EH (cell line): ENCODE data around the gene NEK11.
"Not testable (repeated sequence)": the region's sequence is repeated elsewhere in the genome, so short reads cannot be mapped to it uniquely, and the experiment has no call there.

Experiments
- DNase-seq: peaks from one replicate; pipeline ENCODE4 v3.0.0-alpha.2; 2015; ENCODE audit warnings: low read depth

Gene NEK11

GRCh38 chr3:131042271-131042985 is 15.8 kb downstream of the NEK11 start:
- DNase-seq, result not testable (repeated sequence)

GRCh38 chr3:131047582-131047981 is 20.9 kb downstream of the NEK11 start:
- no peak for DNase-seq

GRCh38 chr3:131048030-131048429 is 21.4 kb downstream of the NEK11 start:
- no peak for DNase-seq

GRCh38 chr3:131050001-131050400 is 23.3 kb downstream of the NEK11 start:
- DNase-seq, result no peak

GRCh38 chr3:131053043-131053859 is 26.6 kb downstream of the NEK11 start:
- DNase-seq, result peak; percentile 24

- no peak for DNase-seq
These were observed 41.3 kb downstream of the NEK11 start for GRCh38 chr3:131067983-131068382.

- peak; percentile 71 for DNase-seq
These were observed 45.5 kb downstream of the NEK11 start for GRCh38 chr3:131072099-131072559.

GRCh38 chr3:131072845-131073244 is 46.2 kb downstream of the NEK11 start:
- DNase-seq, result peak; percentile 64

GRCh38 chr3:131075632-131076328 is 49.1 kb downstream of the NEK11 start:
- DNase-seq, result no peak

- DNase-seq, result no peak
These were observed 51.2 kb downstream of the NEK11 start for GRCh38 chr3:131077904-131078303.

- DNase-seq, result no peak
These were observed 52.4 kb downstream of the NEK11 start for GRCh38 chr3:131079086-131079485.

- no peak for DNase-seq
These were observed 54.5 kb downstream of the NEK11 start for GRCh38 chr3:131081224-131081623.

GRCh38 chr3:131082246-131082645 is 55.6 kb downstream of the NEK11 start:
- no peak for DNase-seq

GRCh38 chr3:131082871-131083863 is 56.5 kb downstream of the NEK11 start:
- DNase-seq, result peak; percentile 33

- DNase-seq, result peak; percentile 40
These were observed 65.1 kb downstream of the NEK11 start for GRCh38 chr3:131091768-131092167.

- DNase-seq, result peak; percentile 65
These were observed 81.2 kb downstream of the NEK11 start for GRCh38 chr3:131107637-131108433.

- DNase-seq, result peak; percentile 35
These were observed 82.5 kb downstream of the NEK11 start for GRCh38 chr3:131109156-131109555.

GRCh38 chr3:131110087-131110486 is 83.4 kb downstream of the NEK11 start:
- peak; percentile 87 for DNase-seq

- no peak for DNase-seq
These were observed 87.6 kb downstream of the NEK11 start for GRCh38 chr3:131114256-131114655.

GRCh38 chr3:131125684-131126083 is 99.0 kb downstream of the NEK11 start:
- DNase-seq, result no peak
